RKO (cell line): ENCODE data around the gene CCDC106.

Experiments
- DNase-seq: peaks from one replicate; pipeline ENCODE4 v3.0.0-alpha.2; 2016; ENCODE audit warnings: low spot score

Gene CCDC106

GRCh38 chr19:55635856-55636440 lies 12.1 kb upstream of the CCDC106 start:
- no peak for DNase-seq

GRCh38 chr19:55636723-55637122 lies 11.3 kb upstream of the CCDC106 start:
- no peak for DNase-seq

- no peak for DNase-seq
Measured at GRCh38 chr19:55637534-55637933, 10.5 kb upstream of the CCDC106 start.

GRCh38 chr19:55638864-55639359 lies 9.1 kb upstream of the CCDC106 start:
- DNase-seq = peak; percentile 83

GRCh38 chr19:55640043-55640576 lies 7.9 kb upstream of the CCDC106 start:
- DNase-seq = no peak

- peak; percentile 68 for DNase-seq
Measured at GRCh38 chr19:55640577-55641425, 7.2 kb upstream of the CCDC106 start, which contains the start of gene ZNF580. TSS of gene ZNF580 (plus strand) at chr19:55641002. CDS start at chr19:55642509, 1,507 bp downstream.

- DNase-seq = peak; percentile 64
Measured at GRCh38 chr19:55641426-55642152, 6.4 kb upstream of the CCDC106 start.

GRCh38 chr19:55642153-55643002 lies 5.6 kb upstream of the CCDC106 start:
- no peak for DNase-seq

GRCh38 chr19:55643003-55643886 lies 4.8 kb upstream of the CCDC106 start, which contains the start of gene ZNF581:
TSS of gene ZNF581 (plus strand) at chr19:55643649. CDS start at chr19:55644572, 923 bp downstream.
- DNase-seq = peak; percentile 84

- no peak for DNase-seq
Measured at GRCh38 chr19:55643887-55644176, 4.2 kb upstream of the CCDC106 start.

- DNase-seq = no peak
Measured at GRCh38 chr19:55644191-55644833, 3.7 kb upstream of the CCDC106 start.

GRCh38 chr19:55644842-55645511 lies 3.0 kb upstream of the CCDC106 start:
- DNase-seq = peak; percentile 47

GRCh38 chr19:55645512-55645881 lies 2.5 kb upstream of the CCDC106 start:
- no peak for DNase-seq

- peak; percentile 34 for DNase-seq
Measured at GRCh38 chr19:55646889-55647731, 902 bp upstream of the CCDC106 start.

GRCh38 chr19:55648585-55649267 lies 714 bp downstream of the CCDC106 start:
- no peak for DNase-seq

- no peak for DNase-seq
Measured at GRCh38 chr19:55649268-55650125, 1.5 kb downstream of the CCDC106 start.

- DNase-seq = no peak
Measured at GRCh38 chr19:55650126-55650557, 2.1 kb downstream of the CCDC106 start.
